Ishikawa (cell line): ENCODE data around the gene LRFN2.

Experiments
- CEBPB ChIP-seq: IDR thresholded peaks from 2 replicates; pipeline ENCODE4 v1.6.1; 2012
- CREB1 ChIP-seq: IDR thresholded peaks from 2 replicates; pipeline ENCODE4 v1.6.1; 2012; ENCODE audit warnings: low read depth
- EGR1 ChIP-seq: IDR thresholded peaks from 2 replicates; pipeline ENCODE4 v1.6.1; 2012
- EP300 ChIP-seq: IDR thresholded peaks from 2 replicates; pipeline ENCODE4 v1.6.1; 2012; ENCODE audit warnings: borderline replicate concordance
- FOXM1 ChIP-seq: IDR thresholded peaks from 2 replicates; pipeline ENCODE4 v1.6.1; 2012; ENCODE audit warnings: low read depth, borderline replicate concordance
- RAD21 ChIP-seq: IDR thresholded peaks from 2 replicates; pipeline ENCODE4 v1.6.1; 2012; ENCODE audit warnings: low read depth
- TAF1 ChIP-seq: IDR thresholded peaks from 2 replicates; pipeline ENCODE4 v1.6.1; 2012; ENCODE audit warnings: low read depth, mild to moderate bottlenecking
- TCF12 ChIP-seq: IDR thresholded peaks from 2 replicates; pipeline ENCODE4 v1.6.1; 2012; ENCODE audit warnings: low read depth
- TEAD4 ChIP-seq: IDR thresholded peaks from 2 replicates; pipeline ENCODE4 v1.6.1; 2012
- YY1 ChIP-seq: IDR thresholded peaks from 2 replicates; pipeline ENCODE4 v1.6.1; 2012; ENCODE audit warnings: low read depth
- ZBTB7A ChIP-seq: IDR thresholded peaks from 2 replicates; pipeline ENCODE4 v1.6.1; 2012; ENCODE audit warnings: low read depth
- TF ChIP-seq, protein P1 (sequence below): IDR thresholded peaks from 2 replicates; pipeline ENCODE4 v1.6.1; 2012
- TF ChIP-seq, protein P2 (sequence below): IDR thresholded peaks from 2 replicates; pipeline ENCODE4 v1.6.1; 2012; ENCODE audit warnings: low read depth, mild to moderate bottlenecking
- TF ChIP-seq, protein P3 (sequence below): IDR thresholded peaks from 2 replicates; pipeline ENCODE4 v1.6.1; 2012

DNA sequence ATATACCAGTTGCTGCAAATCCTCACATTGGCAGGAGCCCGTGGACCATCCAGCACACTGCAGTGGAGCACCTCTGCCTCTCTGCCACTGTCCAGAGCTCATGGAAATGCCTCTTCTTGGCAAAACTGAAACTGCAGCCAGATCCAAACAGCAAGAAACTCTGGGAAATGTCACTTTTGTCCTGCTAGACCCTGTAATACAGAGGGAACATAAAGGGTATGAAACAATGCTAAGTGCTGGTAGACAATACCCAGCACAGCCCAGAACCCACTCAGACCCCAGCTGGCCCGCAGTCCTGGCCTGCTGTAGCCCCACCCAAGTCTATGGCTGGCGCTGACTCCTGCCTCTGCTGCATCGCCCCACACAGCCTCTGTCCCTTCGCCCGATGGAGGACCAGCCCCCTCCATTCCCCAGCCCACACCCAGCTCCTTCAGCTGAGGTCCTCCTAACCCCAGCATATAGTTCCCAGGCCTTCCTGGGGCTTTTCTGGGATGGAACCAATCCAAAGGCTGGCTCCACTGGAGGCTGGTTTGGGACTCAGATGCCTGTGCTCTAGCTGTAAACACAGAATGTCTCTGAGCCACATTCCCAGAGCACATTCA is 242.5 kb downstream of the LRFN2 start:
- TF ChIP-seq RAD21 (no peak), TCF12 (no peak), YY1 (no peak), EP300 (no peak), EGR1 (no peak), TAF1 (no peak), CREB1 (no peak), CEBPB (no peak), TEAD4 (no peak), FOXM1 (no peak), ZBTB7A (no peak)
- TF ChIP-seq, protein P1, sequence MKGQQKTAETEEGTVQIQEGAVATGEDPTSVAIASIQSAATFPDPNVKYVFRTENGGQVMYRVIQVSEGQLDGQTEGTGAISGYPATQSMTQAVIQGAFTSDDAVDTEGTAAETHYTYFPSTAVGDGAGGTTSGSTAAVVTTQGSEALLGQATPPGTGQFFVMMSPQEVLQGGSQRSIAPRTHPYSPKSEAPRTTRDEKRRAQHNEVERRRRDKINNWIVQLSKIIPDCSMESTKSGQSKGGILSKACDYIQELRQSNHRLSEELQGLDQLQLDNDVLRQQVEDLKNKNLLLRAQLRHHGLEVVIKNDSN: no peak
- TF ChIP-seq, protein P2, sequence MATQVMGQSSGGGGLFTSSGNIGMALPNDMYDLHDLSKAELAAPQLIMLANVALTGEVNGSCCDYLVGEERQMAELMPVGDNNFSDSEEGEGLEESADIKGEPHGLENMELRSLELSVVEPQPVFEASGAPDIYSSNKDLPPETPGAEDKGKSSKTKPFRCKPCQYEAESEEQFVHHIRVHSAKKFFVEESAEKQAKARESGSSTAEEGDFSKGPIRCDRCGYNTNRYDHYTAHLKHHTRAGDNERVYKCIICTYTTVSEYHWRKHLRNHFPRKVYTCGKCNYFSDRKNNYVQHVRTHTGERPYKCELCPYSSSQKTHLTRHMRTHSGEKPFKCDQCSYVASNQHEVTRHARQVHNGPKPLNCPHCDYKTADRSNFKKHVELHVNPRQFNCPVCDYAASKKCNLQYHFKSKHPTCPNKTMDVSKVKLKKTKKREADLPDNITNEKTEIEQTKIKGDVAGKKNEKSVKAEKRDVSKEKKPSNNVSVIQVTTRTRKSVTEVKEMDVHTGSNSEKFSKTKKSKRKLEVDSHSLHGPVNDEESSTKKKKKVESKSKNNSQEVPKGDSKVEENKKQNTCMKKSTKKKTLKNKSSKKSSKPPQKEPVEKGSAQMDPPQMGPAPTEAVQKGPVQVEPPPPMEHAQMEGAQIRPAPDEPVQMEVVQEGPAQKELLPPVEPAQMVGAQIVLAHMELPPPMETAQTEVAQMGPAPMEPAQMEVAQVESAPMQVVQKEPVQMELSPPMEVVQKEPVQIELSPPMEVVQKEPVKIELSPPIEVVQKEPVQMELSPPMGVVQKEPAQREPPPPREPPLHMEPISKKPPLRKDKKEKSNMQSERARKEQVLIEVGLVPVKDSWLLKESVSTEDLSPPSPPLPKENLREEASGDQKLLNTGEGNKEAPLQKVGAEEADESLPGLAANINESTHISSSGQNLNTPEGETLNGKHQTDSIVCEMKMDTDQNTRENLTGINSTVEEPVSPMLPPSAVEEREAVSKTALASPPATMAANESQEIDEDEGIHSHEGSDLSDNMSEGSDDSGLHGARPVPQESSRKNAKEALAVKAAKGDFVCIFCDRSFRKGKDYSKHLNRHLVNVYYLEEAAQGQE: no peak
- TF ChIP-seq, protein P3, sequence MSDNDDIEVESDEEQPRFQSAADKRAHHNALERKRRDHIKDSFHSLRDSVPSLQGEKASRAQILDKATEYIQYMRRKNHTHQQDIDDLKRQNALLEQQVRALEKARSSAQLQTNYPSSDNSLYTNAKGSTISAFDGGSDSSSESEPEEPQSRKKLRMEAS: no peak
